GM21619 (cell line): ENCODE results near the gene ANKFY1.
"Not testable (repeated sequence)": the region's sequence is repeated elsewhere in the genome, so short reads cannot be mapped to it uniquely, and the experiment has no call there.

Experiments used
- ATAC-seq: cut with Tn5 transposase; IDR thresholded peaks from one replicate; pipeline ENCODE4 v1.9.1; 2021; ENCODE audit not compliant: unreplicated experiment

ANKFY1 gene

DNA sequence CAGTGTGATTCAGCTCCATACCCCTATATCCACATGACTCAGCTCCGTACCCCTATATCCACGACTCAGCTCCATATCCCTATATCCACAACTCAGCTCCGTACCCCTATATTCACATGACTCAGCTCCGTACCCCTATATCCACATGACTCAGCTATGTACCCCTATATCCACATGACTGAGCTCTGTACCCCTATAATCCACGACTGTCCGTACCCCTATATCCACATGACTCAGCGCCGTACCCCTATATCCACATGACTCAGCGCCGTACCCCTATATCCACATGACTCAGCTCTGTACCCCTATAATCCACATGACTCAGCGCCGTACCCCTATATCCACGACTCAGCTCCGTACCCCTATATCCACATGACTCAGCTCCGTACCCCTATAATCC is 104.0 kb downstream of the ANKFY1 start:
- ATAC-seq: no peak

DNA sequence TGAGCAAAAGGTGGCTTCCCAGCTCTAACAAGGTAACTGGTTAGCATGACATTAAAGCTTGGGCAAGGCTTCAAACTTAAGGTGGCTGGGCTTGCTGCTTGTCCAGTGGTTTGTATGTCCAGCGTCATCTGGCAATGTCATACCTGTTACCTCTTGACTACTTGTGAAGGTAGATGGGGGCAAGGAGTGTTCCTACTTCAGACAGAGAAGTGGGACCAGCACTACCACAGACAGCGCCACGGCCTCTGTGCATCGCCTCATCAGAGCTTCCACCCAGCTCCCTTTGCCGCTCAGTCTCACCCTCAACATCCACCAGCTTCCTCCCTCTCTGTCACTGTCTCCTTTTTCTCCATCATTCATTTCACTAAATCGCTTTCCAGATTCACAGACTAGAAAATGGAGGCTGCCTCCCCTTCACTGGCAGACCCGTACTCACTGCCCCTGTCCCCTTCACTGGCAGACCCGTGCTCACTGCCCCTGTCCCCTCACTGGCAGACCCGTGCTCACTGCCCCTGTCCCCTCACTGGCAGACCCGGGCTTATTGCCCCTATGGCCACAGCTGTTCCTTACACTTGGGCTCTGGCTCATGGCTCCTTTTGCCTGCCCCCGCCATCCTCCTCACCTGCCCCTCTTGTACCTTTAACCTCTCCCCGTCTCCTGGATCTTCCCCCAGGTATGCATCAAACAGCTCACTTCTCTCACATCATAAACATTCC is 106.0 kb downstream of the ANKFY1 start:
- ATAC-seq: no peak

DNA sequence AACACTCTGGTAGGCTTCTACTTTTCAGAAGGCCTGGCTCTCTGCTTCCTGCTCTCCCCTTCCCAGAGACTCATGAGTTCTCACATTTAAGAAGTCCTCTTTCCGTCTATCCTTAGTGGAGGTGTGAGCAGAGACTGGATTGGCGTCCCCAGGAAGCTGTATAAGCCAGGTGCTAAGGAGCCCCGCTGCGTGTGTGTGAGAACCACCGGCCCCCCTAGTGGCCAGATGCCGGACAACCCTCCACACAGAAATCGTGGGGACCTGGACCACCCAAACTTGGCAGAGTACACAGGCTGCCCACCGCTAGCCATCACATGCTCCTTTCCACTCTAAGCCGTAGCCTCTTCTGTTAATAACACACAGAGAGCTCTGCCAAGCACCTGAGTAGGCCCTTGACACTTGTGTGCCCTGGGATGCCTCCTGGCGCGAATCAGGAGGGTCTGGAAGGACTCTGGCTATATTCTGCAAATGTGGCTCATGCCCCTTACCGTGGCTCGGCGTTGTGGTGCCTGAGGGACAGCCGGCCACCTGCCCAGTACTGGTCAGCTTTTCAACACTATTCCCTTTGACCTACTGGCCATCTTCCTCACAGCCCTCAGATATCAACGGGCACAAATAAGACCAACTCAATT is 106.9 kb downstream of the ANKFY1 start:
- ATAC-seq: no peak

DNA sequence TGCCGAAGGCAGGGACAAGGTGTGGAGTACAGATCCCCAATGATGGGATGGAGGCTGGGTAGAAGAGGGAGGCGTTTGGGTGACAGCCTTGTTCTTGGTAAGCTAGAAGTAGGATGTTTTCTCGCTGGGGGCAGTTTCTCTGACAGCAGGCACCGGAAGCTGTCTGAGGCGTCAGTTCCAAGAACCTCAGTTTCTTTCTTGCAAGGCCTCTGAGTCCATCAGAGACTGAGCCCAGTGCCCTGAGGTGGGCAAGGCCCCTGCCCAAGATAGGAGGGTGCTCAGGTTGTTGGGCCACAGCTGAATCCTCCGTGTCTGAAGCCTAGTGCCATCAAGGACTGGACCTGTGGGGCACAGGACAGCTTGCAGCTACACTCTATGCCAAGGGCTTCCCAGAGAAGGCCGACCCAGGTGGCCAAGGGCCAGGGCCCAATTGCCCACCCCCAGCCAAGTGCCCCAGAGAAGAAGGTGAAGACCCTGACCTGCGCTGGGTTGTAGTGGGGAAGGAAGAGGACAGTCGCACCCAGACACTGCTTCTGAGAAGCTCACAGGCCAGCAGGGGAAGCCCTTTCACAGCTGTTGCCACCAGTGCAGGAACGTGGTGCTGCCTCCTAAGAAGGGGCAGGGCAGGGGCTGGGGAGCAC is 107.7 kb downstream of the ANKFY1 start:
- ATAC-seq: no peak

DNA sequence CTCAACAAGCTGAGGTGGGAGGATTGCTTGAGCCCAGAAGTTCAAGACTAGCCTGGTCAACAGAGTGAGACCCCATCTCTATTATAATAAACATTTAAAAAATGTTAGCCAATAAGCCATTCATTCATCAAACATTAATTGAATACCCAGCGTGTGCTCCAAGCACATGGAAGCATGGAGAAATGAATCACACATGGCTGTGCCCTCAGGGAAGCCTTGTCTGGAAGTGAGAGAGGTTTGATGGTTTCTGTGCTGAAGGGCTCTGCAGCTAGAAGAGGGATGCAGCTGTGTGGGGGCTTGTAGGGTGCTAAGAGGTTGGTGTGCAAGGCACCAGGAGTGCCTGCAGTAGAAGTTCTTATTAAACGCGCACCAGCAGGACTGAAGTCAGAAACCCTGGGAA is 109.6 kb downstream of the ANKFY1 start:
- ATAC-seq: no peak

DNA sequence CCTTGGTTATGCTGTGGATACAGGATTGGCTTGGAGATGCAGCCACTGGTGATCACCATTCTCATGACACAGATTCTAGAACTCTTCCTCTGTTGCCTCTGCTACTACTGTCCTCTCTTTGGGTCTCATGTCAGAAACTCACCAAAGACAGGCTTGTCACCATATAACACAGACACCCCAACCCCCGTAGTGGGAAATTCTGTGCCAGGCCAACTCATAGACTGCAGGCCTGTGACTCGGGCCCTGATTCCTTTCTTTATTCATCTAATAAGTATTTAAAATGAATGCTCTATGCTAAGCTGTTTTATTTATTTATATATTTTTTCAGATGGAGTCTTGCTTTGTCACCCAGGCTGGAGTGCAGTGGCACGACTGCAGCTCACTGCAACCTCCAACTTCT is 111.3 kb downstream of the ANKFY1 start:
- no peak for ATAC-seq

DNA sequence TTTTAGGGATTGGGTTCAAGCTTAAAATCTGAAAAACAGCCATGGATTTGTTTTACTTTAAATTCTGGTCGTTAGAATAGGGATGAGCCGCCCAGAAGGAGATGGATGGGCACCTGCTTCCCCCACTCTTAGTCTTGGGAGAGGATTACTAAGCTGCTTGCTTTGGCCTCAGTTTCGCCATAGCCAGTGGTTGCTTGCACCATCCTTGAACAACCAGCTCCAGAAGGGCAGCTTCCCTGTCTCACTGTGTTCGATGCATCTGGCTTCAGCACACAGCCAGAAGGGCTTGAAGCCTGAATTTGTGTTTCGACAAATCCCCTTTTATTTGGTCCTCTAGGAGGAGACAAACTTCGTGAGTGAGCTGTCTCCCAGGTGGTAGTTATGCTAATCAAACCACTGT is 113.7 kb downstream of the ANKFY1 start:
- no peak for ATAC-seq

DNA sequence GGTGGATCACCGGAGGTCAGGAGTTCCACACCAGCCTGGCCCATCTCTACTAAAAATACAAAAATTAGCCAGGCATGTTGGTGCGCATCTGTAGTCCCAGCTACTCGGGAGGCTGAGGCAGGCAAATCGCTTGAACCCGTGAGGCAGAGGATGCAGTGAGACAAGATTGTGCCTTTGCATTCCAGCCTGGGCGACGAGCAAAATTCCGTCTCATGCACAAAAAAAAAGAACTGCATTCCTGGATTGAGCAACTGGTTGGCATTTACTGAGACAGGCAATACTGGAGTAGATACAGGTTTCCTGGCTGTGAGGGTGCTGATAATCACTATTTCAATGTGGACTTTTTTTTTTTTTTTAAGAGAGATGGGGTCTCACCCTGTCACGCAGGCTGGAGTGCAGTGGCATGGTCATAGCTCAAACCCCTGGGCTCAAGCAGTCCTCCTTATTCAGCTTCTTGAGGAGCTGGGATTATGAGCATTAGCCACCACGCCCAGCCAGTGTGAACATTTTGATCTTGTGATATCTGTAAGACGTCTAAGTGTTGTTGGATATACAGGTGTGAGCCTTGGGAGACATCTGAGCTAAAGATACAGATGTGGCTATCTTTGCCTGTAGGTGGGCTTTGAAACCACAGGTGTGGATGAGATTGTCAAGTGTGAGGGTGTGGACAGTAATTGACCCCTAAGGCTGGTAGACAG is 115.0 kb downstream of the ANKFY1 start:
- ATAC-seq: no peak

DNA sequence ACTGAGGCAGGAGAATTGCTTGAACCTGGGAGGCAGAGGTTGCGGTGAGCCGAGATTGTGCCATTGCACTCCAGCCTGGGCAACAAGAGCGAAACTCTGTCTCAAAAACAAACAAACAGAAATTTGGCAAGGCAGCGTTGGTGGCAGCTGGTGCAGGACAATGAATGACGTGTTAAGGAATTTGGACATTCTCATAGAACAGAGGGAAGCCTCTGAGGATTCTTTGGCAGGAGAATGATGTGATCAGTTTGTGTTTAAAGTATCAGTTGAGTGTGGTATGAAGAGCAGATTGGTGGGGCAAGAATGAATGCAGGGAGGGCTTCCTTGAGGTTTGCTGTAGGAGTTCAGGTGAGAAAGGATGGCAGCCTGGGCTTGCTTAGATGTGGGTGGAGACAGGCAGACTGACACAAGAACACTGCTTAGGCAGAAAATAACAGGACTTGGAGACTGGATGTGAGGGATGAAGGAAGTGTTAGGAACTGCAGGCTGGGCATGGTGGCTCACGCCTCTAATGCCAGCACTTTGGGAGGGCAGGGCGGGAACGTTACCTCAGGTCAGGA is 115.9 kb downstream of the ANKFY1 start:
- ATAC-seq: no peak

DNA sequence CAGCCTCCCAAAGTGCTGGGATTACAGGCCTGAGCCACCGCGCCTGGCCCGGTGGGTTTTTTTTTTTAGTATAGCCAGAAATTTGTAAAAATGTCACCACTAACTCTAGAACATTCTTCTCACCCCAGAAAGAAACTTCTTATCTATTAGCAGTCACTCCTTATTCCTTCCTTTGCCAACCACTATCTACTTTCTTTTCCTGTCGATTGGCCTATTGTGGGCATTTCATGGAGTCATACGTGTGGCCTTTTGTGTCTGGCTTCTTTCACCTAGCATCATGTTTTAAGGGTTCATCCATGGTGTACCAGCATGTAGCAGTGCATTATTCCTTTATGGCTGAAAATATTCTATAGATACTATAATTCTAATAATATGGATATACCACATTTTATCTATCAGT is 117.1 kb downstream of the ANKFY1 start:
- no peak for ATAC-seq

DNA sequence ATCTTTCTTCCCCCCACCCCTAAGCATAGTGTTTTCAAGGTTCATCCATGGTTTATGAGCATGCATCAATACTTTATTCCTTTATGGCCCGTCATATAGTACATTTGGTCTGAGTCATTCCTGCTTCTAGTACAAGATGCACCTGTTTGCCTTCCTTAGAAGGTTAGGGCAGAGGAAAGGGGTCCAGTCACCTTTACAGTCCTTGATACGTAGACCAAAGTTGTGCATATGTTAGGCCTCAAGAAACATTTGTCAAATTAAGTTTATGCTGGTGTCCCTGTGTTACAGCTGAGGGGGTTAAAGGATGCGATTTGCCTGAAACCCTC is 119.4 kb downstream of the ANKFY1 start:
- no peak for ATAC-seq

DNA sequence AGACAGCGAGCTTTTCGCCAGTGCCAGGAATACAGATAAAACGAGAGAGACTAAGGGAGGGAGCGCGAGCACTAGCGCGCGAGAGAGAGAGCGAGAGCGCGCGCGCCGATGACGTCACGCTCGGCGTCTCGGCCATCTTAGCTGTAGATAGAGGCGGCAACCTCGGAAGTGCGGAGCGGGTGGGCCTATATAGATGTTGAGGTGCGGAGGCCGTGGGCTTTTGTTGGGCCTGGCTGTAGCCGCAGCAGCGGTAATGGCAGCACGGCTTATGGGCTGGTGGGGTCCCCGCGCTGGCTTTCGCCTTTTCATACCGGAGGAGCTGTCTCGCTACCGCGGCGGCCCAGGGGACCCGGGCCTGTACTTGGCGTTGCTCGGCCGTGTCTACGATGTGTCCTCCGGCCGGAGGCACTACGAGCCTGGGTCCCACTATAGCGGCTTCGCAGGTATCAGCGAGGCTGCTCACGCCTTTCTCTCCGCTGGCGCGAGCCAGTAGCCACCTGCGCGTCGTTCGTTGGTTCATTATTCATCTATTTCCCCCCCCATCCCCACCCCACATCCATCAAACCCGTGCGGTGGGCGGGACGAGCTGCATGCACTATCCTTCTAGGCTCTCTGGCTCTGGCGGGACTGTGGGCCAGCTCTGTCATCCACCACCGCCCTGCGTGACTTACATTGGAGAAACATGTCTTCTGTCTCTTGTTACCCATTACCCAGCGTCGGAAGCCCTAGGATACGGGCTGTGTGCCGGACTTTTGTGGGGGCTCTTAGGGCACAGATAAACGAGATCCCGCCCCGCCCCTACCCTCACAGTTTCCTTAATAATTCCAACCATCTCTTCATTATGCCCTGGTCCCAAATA is 120.0 kb downstream of the ANKFY1 start:
- ATAC-seq: peak; percentile 62

DNA sequence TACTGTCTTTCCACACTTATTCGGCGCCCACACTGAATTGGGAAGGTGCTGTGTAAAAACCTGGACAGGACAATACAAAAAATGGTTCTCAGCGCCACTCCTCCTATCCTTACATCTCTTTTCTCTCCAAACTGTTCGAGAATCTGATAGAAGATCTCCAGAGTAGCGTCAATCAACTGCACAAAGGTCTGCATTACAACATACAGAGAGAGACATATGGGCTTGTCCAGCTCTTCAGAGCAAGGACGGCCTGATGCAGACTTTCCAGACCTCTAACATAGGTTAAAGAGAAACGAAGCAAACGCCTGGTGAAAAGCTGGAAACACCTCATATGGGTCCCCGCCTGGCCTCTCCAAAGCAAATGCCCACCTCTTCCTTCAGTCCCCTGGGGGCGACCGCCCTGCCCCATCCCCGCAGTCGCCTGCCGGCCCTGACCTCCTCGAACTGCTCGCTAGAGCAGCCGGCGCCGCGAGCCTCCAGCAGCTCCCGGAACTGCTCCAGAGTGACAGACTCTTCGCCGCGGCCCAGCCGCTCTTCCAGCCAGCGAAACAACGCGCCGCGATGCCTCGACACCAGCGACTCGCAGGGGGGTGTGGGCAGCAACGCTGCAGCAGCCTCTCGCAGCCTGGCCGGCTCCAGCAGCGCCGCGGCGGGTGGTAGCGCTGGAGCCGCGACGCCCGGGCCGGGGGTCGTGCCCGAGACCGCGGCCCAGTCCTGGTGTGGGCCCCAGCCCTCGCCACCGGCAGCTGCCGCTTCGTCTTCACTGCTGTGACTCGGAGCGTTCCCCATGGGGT is 121.5 kb downstream of the ANKFY1 start:
- peak; percentile 6 for ATAC-seq

DNA sequence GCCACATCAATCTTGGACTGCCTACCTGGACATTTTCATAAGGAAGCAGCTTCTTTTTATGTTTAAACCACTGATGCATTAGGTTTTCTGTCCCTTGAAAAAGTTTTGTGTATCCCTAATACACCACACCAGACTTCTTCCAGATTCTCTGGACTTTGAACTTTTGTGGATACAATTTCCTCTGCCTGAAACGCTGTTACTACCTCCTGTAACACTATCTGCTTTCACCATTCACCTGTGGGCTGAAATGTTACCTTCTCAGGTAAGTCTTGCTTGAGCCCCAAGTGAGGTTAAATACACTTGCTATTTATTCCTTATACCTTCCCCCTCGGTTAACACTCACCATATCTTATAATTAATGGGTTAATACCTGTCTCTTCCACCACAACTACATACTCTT is 123.7 kb downstream of the ANKFY1 start:
- no peak for ATAC-seq

DNA sequence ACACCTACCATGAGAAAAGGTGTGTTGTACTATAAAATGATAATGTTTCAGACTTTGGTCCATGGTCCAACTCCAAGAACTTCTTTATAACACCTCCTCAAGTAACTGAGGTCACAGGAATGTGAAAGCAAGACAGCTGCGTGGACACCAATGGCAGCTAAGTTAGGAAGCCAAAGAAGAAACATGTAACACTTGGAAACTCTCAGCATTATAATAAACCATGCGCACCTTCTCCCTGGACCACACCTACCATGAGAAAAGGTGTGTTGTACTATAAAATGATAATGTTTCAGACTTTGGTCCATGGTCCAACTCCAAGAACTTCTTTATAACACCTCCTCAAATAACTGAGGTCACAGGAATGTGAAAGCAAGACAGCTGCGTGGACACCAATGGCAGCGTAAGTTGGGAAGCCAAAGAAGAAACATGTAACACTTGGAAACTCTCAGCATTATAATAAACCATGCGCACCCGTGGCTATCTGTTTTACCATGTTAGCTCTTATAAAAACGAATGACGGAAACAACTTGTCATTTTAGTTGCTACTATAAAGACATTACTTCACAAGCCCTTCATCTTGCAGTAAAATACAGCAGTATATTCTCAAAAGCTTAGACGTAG is 124.8 kb downstream of the ANKFY1 start:
- ATAC-seq: not testable (repeated sequence)

DNA sequence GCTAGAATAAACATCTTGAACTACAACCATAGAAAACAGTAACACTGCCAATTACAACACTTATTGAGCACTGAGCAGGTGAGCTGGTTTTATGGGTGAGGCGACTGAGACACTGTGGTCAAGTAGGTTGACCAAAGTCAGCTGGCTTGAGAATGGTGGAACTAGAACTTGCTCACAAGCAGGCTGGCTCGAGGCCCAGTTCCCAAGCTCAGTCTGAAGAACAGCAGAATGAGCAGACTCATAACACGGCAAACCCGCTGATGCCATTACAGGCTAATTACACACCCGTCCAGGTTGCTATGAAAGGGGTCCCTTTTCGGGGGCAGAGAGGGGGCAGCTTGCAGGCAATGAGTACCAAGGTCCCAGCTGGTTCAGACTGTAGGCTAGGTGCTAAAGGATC is 127.4 kb downstream of the ANKFY1 start:
- ATAC-seq: no peak

DNA sequence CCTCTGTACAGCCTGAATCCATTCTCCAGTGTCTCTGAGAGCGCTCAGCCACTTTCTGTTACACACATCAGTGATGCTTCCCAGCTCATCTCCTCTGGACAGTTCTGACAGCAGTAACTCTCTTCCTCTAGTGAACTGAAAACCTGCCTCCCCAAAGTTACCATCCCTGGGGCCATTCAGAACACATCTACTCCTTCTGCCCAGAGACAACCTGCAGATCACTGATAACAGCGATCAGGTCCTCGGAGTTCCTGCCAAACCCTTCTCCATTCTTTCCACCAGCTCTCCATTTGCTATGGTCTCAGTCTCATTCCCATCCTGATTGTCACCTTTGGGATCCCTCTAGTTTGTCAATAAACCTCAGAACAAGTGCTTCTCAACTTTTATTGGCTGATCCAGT is 128.3 kb downstream of the ANKFY1 start:
- ATAC-seq: no peak

DNA sequence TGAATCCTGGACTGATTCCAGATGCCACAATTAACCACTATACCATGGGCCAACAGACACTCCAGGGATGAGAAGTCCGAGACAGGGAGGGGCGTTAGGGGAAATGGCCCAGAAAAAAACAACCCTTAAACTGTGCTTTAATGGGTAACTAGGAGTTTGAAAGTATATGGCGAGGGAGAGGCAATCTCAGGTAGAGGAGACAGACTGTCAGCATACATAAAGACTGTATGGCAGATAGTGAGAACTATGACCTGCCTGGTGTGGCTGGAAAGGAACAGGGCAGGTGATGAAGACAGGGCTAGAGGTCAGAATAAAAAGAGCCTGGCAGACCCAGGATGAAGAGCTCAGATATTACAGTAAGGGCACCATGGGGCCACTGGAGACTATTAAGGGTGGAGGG is 129.1 kb downstream of the ANKFY1 start:
- ATAC-seq: no peak

DNA sequence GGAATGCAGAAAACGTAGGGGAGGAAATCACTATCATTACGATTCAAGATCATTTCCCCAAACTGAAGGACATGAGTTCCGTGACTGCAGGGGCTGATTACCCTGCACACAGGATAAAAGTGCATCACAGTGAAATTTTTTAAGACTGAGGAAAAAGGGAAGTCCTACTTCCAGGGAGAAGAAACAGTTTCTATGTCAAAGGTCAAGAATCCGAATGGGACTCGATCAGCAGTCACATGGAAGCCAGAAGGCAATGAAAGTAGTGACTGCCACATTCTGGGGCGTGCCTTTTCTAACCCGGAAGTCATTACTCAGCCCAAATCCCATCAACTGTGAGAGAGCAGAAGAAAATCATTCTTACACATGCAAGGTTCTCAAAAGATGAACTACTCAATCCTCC is 133.1 kb downstream of the ANKFY1 start:
- ATAC-seq: no peak

DNA sequence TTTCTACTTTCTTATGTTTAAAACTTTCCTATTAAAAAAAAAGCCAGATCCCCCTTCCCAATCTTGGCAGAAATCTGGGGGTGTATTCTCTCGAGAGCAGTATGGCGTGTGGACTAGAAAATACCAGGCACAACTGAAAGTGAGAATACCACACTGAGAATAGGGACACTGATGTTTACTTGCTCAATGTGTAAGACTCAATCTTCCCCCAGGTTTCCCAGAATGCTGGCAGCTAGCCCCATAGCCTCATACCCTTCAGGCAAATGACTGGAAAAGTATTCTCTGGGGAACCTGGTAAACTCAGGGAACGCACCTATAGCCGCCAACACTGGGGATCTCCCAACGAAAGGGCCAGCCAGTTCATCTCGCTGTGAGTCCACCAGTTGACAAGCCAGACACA is 136.2 kb downstream of the ANKFY1 start:
- no peak for ATAC-seq
